Erythroblast (primary cell): Measurements from ENCODE around the gene SHOC2.
"Not testable (repeated sequence)": the region's sequence is repeated elsewhere in the genome, so short reads cannot be mapped to it uniquely, and the experiment has no call there.

Source experiments
- DNase-seq, 2 experiments: peaks; one replicate each; lab custom pipeline; 2025; lab: John Stamatoyannopoulos, UW
- GATA1 ChIP-seq: IDR thresholded peaks from 2 replicates; pipeline ENCODE4 v1.6.1; 2011; ENCODE audit warnings: low read depth, mild to moderate bottlenecking, control low read depth, low read length, moderate library complexity
- POLR2A ChIP-seq: IDR thresholded peaks from 2 replicates; pipeline ENCODE4 v1.6.1; 2011; ENCODE audit warnings: mild to moderate bottlenecking, low read length

SHOC2 gene

DNA sequence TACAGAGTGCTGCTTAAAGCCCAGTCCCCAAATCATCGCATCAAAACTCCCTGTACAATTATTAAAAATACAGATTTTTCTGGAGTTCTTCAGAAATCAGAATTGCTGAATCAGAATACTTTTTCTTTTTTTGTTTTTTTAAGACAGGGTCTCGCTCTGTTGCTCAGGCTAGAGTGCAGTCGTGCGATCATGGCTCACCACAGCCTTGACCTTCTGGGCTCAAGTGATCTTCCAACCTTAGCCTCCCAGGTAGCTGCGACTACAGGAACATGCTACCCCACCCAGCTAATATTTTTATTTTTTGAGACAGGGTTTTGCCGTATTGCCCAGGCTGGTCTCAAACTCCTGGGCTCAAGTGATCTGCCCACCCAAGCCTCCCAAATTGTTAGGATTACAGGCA, 4.4 kb upstream of the SHOC2 start:
- no peak for TF ChIP-seq GATA1
- no peak for TF ChIP-seq POLR2A
- DNase-seq, result no peak

DNA sequence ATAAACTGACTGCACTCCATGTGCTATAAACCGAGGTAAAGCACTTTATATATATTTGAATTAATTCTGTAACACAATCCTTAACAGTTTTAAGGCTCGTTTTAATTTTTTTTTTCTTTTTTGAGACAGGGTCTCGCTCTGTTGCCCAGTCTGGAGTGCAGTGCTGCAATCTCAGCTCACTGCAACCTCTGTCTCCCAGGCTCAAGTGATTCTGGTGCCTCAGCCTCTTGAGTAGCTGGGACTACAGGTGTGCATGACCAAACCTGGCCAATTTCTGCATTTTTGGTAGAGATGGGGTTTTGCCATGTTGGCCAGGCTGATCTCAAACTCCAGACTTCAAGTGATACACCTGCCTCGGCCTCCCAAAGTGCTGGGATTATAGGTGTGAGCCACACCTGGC, 3.8 kb upstream of the SHOC2 start:
- DNase-seq, result not testable (repeated sequence)

DNA sequence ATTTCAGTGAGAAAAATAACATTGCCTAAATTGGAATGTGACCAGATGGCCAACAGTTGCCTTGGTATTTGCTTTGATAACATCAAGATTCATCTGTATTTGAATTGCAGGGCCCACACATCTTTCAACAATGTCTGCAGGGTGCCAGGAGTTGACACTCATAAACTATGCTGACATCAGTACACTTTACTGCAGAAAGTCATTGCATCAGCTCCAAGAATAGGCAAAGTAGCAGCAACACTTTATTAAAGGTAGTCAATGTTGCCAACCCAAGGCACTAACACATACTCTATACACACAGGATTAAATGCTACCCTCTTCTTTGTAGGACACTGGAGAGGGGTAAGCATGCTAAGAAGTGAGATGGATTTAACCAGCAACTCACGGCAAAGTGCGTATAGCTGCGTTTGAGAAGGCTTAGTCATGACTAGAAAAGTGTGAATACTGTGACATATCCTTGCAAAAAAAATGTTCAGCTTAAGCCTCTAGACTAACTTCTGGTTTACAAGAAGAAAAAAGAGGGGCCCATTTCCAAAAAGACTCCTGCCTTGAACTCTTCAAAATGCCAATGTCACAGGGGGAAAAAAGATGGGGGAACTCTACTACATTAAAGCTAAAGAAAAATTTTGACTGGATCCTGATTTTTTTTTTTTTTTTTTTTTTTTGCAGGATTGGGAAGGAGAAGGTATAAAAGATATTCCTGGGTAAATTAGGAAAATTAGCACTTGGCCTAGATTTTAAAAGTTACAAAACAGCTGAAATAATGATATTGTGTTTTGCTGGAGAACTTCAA, 2.7 kb upstream of the SHOC2 start:
- TF ChIP-seq POLR2A (no peak), GATA1 (no peak)
- peak in 1 of 2 experiments; percentile 31 for DNase-seq

DNA sequence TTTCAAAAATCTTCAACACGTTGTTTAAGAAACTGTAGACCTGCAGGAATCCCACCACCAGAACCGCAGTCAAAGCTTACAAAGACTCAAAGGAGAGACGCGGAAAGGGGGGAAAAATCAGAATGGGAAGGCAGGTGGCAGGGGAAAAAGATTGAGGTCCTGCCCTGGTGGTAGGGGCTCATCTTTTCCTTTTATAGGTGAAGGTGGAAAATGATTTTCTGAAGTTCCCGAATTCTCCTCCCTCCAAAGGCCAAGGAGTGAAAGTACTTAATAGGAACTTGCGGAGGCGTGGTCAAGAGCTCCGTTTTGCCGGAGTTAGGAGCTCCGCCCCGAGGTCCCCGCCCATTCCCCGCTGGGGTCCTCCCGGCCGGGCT, 1.1 kb upstream of the SHOC2 start:
- TF ChIP-seq GATA1 (no peak), POLR2A (no peak)
- no peak for DNase-seq

DNA sequence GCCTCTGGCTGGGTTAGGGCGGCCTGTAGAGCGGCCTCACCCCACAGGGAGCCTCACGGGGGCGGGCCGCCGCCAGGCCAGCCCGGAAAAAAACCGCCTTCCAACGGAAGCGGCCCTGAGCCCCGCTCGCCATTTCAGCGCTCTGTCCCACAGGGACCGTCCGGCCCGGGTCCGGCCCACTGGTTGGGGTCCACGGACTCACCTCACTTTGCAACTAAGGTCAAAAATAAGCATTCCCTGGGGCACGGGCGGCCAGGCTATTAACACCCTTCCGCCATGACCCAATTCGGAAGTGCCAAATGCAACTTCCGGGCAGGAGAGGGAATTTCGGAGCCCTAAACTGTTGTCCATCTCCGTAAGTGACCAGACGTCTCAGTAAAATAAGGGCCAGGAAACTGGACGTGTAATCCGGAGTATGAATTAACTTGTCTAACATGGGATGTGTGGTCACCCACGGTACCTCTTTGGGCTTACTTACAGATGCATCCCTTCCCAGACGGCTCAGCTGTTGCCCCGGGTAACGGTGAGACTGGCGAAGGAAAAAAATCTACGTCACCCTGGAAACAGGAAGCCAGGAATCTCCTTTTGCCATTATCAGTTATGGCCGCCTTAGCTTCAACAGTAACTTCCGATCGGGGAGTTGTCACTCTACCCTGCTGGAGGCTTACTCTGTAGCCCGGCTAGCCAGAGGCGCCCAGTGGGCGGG, 608 bp upstream of the SHOC2 start, which contains the start of gene BBIP1:
Gene BBIP1 (minus strand): TSS at position 538 of the 706 bp plus-strand sequence. CDS start 1,023 bp downstream, outside the sequence.
- TF ChIP-seq GATA1 (no peak), POLR2A (peak; percentile 89)
- peak; percentile 94 to 96 for DNase-seq

DNA sequence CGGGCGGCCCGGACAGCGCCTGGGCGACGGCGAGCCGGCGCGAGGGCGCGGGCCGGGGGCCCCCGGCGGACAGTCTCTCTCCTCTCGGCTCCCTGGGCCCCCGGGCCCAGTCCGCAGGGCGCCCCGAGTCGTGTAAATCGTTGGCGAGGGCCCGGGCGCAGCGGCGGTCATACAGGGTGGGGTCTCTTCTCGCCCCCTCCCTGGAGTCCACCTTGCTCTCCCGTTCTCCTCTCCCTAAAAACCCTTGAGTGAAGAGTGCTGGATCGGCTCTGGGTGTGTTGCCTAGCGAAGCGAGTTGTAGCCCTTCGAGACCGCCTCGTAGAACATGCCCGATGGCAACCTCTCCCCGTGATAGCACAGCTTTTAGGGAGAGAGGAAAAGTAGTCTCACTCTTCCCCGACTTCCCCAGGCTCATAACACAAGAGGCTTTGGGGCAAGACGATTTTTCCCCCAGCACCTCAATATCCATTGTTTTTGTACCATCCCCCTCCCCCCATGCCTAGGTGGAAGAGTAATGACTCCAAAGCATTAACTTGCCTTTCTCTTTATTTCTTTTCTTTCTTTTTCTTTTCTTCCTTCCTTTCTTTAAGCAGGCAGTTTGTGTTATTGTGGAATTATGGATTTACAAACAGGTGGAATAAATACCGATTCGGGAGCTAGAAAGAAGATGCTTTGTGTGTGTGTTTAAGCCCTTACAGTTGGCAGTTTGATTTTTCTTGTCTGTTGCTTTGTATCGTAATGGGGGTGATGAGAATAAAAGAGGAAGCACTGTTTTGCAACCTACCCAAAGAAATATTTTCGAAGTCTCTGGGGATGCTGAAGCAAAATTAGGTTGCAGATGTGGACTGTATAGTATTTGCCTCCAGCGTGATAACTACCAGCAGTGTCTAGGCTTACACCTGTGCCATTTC, 822 bp downstream of the SHOC2 start:
- no peak for TF ChIP-seq GATA1
- TF ChIP-seq POLR2A, result no peak
- peak; percentile 65 to 79 for DNase-seq

DNA sequence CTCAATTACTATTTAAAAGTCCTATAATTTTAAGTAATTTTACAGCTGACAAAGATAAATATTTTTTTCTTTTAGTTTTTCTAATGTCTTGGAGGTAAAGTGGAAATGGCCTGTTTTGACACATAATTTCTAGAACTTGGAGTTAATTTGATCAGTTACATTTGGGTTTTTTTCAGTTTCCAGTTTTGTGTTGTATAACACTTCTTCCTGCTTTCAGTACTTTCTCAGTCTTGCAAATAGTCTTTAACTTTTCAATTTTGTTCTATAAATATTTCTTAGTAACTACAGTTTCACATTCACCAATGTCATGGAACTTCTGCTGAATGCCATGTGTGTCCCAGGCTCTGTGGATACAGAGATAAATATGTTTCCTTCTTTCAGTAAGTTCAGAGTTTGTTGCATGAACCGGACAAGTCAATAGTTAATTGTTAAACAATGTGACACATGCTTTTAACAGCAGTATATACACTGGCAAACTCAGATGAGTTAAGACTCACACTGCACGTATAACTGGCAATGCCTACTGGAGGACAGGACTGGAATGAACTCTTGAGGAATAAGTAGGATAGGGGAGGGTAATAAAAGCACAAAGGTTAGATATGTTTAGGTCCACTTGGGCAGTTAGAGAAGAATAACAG, 4.6 kb downstream of the SHOC2 start:
- TF ChIP-seq GATA1 (no peak), POLR2A (no peak)
- no peak for DNase-seq

DNA sequence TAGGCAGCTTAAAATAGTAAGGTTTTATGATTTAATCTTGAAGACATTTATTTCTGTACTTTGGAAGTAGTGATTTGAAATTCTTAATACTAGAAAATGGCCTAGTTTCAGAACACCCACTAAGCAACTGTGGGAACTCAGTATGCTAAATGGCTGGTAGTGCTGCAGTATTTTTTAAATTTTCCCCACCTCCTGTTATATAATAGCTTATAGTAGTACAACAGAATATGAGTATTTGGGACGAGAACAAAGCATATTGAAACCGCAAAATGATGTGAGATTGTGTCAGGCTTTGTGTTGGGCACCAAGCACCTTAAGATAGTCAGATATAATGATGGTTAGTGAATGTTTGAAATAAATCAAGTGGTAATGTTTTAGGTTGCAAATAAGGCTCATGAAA, 8.1 kb downstream of the SHOC2 start:
- DNase-seq, result no peak
- TF ChIP-seq GATA1, result no peak
- no peak for TF ChIP-seq POLR2A

DNA sequence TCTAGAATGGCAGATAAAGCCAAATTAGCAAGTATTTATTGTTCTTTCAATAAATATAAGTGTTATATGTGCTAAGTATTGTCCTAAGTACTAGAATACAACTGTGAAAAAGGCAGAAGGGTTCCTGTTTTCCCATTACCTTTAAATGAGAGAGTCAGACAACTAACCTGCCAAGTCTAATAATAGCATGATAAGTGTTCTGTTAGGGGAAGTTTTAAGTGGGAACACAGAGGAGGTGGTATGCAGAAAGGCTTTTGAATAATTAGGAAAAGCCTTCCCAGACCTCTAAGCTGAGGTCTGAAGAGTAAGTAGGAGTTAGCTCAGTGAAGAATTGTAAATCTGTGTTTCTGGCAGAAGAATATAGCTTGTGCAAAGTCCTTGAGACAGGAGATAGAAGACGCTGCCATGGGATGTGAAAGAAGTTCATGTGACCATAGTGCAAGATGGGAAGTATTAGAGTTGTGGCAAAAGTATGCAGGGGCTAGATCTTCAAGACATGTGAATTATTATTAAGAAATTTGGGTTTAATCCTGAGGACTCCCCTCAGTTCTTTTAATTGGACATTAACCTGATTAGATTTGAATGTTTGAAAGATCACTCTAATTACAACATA, 12.5 kb downstream of the SHOC2 start:
- TF ChIP-seq GATA1 (no peak), POLR2A (no peak)

DNA sequence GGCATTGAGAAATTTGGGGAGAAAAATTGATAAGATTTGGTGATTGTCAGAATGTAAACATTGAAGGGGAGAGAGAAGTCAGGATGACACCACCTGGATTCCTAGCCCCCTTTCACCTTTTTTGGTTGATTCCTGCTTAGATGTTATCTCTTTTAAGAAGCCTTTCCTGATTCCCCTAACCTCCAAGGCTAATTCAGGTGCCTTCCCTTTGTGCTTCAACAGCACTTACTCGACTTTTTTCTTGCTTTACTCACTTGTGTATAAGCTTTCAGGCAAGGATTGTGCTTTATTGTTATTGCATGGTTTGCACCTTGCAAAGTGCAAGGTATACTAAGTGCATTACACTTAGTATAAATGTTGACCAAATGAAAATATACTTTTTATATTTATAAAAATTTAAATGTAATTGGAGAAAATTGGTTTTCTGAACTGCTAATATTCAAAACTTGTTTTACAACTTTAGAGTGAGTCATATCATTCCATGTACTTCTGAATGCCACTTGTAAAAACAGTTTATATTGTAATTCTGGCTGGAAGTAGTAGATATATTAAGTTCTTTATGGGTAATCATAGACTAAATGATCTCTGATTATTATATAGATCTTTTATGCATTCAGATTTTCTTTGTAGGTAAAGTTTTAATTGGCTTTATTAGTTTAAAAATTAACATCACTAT, 13.2 kb downstream of the SHOC2 start:
- DNase-seq, result no peak

More for the DNA sequence above, 12.5 kb downstream of the SHOC2 start:
- DNase-seq, result no peak

DNA sequence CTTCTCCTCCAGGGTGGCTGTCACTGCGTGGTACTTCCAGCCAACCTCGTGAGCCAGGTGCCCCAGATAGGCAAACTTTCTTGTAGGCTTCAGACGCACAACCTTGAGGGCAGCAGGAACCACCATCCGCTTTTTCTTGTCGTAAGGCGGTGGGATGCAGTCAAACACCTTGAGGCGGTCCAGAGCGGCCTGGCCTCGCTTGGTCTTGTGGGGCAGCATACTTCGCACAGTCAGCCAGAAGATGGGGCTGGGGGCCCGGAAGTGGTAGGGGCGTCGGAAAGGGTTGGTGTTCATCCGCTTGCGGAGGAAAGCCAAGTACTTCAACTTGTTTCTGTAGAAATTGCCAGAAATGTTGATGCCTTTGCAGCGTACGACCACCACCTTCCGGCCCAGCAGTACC, 17.4 kb downstream of the SHOC2 start:
- no peak for DNase-seq
- TF ChIP-seq GATA1, result no peak
- TF ChIP-seq POLR2A, result no peak

More for the DNA sequence above, 13.2 kb downstream of the SHOC2 start:
- no peak for TF ChIP-seq GATA1
- TF ChIP-seq POLR2A, result no peak

DNA sequence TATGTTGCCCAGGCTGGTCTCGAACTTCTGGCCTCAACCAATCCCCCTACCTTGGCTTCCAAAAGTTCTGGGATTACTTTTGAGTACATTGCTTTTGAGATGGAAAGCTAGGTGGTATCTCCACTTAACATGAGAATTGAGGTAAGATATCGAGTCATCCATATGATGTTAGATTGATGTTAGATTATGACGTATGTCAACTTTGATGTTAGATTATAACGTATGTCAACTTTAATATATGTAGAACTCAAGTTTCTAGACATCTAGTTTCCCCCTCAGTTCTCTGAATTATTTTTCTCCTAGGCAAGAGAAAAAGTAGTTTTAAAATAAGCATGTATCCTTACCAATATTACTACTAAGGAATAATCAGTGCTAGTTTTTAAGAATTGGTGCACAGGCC, 20.0 kb downstream of the SHOC2 start:
- no peak for DNase-seq
- TF ChIP-seq GATA1 (no peak), POLR2A (no peak)
